ENCODE measurements around the gene ST6GALNAC3.

Gene ST6GALNAC3

DNA sequence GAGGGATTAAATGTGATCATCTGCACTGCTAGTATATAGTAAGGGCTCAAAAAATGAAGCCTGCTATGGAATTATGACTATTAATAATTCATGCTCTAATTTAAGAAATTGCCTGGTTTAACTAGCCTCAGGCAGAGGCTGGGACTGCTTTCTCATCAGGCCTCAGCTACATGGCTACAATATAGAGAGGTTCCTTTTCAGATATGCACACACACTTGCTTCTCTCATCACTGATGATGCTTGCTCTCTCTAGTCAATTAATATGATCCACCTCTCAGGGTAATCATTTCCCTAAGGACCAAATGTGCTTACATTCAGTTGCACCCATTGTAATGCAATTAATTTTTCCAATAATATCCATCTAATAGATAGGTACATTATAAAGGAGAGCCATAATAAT, 467.8 kb downstream of the ST6GALNAC3 start:
- DNase-seq = no peak

DNA sequence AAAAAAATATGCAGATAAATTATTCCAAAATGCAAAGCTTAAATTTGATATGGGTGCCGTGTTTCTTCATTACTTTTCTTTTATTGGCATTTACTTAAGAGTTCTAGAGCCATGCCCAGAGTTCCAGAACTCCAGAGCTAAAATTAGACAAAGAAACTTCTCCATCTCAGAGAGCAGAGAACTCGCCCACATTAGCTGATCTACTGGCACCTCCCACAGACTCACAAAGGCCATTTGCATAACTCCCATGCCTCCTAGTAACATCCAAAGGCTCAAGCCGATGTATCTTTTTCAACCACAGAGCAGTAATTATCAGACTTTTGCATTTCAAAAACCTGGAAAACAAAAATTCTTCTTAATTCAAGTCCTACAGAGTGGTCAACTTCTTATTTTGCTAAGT, 468.9 kb downstream of the ST6GALNAC3 start:
- no peak for DNase-seq

DNA sequence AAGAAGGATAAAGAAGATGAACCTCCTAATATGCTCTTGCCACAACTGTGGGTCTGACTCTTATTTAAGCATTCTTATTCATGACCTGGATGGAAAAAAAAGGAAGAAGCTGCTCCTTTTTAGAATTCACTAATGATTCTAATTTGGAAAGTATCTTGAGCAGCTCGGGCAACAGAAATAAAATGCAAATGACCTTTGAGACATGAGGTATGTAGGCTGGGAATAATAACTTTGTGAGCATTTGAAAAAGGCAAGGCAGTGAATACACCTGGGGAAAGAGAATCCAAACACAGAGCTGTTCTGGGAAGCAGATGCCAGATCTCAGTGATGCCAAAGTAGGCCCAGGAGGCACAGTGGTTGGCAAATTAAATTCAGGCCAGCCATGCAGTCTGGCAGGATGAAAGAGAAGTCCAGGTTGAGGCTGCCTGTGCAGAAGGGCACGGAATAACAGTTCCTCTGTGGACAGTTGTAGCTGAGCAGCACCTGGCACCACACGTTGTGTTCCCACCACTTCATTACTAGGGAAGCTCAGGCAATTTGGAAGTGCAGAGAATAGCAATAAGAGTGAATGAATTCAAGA, 471.9 kb downstream of the ST6GALNAC3 start:
- no peak for DNase-seq

DNA sequence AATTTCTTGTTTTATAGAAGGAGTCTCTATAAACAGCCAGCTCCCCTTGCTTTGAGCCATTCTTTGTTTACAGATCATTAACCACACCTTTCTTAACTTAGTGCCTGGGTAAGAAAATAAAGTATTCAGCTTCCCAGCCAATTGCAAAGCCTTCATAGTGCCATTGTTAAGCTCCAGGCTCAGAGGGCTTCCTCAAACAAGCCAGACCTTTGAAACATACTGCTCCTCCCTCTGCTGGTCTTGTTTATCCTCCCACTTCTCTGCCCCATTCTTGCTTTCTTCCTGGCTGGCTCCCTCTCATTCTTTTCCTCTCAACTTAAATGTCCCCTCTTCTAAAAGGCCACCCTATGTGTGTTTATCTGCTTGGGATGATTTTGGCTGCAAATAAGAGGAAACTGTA, 473.4 kb downstream of the ST6GALNAC3 start:
- DNase-seq = no peak

DNA sequence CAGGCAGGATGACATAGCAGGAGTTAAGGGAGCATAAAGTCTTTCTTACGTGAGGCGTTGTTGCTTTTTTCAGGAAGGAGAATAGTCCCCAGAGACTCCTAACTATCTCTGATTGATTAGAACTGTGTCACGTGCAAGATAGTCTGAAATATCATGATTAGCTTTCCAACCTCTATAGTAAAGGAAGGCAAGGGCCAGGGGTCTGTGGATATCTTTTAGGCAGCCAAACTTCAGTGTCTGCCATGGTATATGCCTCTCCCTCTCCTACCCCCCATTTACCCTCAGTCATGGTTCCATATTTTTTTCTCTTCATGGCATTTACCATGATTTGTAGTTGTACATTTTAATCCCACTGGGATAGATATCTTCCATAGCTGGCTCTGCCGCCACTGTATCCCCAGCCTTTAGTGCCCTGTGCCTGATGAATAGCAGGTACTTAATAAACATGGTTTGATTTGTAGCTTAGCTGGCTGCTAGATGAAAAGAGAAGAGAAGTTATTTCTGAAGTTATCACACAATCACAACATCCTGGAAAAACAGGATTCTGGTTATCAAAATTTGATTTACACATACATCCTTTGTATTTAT, 474.1 kb downstream of the ST6GALNAC3 start:
- DNase-seq = no peak

DNA sequence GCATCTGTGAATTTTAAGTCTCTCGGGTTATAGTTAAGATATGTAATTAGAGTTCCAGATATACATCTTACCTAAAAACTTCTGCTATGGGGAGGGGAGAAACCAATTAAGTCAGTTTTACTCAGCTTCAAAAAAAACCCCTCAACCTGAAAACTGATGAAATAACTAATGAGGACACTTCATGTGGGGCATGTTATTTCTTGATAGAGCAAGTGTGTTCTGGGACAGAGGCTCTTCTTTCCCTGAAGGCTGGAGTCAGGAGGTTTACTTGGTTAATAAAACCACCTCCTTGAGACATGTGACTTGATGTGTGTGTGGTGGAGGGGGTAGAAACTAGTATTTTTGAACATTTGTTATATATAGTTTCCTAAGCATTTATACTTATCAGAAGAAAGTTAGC, 479.7 kb downstream of the ST6GALNAC3 start:
- no peak for DNase-seq

DNA sequence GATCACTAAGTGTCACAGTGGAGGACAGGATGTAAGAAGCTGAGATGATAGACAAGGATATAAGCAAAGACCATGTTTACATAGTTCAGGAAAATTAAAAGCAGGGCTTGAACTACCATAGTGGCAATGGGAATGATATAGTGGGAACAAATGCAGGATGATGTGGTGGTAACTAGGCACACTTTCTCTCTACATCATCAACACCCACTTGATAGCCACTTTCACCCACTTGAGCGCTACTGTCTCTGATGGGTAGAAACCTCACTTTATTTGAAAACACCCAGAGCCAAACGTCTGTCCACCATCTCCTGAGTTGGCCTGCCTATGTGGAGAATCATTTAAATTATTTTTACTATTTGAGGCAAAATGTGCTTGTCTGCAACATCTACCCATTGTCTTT, 487.7 kb downstream of the ST6GALNAC3 start:
- DNase-seq = no peak

DNA sequence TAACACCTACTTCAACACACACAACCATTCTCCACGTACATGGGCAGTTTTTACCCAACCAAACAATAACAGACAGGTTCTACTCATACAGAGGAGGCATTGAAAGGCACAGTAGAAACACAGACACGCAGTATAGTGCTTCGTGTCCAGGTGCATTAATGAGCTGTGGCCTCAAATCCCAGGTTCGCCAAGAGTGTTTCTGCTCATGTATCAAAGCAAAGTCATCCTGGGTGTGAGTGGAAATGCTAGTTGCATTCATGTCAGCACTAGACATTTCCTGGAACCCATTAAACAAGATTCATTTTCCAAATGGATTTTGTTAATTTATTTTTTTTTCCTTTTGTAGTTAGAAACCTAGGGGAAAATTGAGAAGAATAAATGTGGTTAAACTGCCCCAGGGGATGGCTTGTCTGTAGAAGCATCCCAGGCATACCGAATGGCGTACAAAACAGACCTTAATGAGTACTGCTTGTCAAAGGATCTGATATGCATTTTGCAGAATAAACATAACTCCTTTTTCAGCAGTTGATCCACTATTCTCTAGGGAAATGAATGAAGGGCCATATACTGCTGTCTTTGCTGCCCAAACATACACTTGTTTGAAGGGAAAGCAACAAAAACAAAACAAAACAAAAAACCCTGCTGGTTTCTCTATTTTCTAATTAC, 494.2 kb downstream of the ST6GALNAC3 start:
- no peak for DNase-seq

DNA sequence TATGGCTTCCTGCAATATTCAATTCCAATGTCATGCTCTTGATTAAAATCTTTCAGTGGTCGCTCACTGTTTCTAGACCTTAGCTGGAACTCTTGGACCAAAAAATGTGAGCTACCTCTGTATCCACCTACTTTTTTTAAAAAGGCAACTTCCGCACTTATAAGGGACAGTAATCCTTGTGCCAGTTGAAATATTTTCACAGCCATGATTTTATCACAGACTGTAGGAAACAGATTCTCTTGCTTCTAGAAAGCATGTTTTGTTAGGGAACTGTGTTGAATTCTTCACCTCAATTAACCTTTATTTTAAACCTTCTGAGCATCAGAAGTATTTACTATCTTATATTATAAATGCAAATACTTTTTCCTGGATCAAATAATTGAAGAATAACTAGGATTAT, 496.7 kb downstream of the ST6GALNAC3 start:
- no peak for DNase-seq

DNA sequence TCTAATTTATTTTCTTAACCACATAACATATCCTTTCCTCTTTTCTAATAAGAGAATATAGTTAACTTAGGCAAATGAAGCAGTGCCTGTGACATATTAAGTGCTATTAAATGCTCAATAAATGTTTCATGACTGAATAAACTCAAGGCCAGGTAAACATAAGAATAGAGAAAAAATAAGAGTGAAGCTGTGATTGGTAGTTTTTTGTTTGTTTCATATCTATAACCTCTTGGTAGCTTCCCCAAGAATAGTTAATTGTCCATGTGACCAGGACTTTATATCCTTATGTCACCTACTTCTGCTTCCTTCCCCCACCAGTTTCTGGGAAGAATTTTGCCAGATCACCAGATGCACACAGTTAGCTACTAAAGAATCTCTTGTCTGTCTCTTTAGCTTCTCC, 497.7 kb downstream of the ST6GALNAC3 start:
- no peak for DNase-seq

DNA sequence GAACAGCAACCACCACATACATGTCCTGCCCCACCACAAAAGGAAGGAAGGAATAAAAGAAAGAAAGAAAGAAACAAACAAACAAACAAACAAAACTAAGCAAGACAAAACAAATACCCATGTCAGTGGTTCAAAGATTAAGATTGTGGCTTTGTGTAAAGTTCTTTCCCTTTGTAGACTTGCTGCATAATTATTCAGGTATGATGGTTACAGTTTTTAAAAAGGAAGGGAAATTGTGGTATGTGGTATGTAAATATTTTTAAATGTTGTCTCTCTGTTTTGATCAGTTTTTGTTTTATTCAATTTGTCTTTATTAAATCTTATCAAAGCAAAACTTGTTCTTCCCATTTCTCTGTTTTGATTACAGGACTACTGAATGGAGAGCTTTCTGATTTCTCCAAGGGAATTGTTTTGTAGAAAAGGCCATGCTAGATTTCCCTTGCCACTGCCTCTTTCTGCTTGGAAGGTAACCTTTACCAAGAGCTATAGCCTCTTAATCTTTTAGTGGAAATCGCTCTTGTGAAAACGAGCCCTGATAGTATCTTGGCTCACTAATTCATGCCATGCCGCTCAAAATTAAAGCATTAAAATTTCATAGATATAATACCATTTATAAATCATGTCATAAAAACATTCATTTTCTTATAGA, 502.5 kb downstream of the ST6GALNAC3 start:
- no peak for DNase-seq

DNA sequence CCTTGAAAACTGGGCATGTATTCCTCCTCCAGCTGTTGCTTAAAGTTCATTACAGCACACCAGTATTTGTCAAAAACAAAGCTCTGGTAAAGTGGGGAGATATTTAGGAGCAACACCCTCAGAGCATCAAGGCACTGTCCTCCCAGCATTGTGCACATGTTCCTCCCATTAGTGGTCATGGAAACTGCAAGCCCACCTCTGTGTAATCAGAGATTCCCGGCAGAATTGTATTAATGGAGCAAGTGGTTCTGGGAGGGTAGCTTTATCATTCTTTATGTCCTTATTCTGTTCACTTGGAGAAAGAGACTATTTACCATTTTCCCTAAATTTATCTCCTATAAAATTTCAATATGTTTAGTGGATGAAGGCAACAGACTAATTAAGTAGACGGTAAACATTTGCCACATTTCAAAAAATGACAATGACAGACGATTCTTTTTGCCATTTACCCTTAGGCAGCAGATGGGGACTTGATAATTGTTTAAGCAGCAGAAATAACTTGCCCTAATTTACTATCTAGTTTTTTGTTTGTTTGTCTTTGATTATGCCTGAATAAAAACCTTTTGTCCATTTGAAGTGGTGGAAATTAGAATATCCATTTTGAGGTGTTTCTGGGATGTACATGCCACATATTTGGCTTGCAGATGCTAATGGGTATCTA, 503.1 kb downstream of the ST6GALNAC3 start:
- no peak for DNase-seq

DNA sequence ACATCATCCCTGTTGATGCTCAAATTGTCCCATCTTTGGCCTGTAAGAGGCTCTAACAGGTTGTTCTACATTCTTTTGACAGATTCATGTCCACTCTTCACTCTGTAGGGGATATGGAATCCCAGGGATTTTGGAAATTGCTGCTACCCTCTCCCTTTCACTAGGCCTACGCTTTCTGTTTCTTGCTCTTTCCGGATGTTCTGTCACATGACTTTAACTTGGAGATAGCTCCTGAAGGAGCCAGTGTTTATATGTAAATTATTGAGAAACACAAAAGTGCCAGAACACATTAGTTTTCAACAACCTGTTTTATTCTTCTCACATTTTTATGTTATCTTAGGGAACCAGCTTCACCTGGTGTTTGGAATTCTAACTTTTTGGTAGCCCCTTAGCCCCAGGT, 505.7 kb downstream of the ST6GALNAC3 start:
- no peak for DNase-seq

DNA sequence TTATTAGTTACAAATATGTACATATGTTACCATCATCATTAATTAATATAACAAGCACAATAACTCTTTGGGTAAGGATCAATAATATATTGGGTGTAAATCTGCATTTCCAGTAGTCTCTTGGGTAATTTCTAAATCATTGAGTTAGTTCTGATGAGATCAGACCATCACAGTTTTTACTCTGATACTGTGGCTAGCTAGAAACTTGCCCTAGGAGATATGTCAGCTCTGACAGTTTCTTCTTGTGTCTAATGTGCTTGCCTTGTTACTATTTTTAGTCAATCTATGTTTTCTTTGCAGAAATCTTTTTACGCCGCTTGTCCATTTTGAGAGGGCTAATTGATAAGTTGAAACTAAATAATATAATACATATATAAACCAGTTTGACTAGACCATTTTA, 507.2 kb downstream of the ST6GALNAC3 start:
- no peak for DNase-seq

DNA sequence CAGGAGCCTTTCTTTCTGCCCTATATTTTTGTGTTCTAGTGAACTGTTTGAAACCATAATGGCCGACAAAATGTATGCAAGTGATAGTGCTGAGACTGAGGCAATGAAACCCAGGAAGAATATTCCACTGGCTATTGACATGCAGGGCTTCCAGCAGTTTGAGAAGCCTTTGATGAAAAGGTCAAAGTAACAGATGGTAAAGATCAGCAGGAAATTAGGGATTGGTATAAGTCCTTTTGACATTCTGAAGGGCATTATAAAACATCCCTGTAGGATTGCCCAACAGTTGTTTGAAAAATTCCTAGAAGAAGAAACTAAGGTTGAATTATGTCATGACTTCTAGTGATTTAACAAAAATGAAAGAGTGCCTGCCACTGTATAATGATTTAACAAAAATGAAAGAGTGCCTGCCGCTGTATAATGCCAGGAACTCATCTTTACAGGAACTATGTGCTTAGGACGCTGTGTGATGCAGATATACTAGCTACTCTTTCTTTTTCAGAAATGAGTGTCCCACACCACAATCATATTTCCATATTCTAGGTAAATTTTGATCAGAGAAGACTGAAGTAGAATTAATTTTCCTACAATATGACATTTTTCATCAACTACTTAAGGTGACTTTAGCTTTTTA, 508.8 kb downstream of the ST6GALNAC3 start:
- DNase-seq = no peak

DNA sequence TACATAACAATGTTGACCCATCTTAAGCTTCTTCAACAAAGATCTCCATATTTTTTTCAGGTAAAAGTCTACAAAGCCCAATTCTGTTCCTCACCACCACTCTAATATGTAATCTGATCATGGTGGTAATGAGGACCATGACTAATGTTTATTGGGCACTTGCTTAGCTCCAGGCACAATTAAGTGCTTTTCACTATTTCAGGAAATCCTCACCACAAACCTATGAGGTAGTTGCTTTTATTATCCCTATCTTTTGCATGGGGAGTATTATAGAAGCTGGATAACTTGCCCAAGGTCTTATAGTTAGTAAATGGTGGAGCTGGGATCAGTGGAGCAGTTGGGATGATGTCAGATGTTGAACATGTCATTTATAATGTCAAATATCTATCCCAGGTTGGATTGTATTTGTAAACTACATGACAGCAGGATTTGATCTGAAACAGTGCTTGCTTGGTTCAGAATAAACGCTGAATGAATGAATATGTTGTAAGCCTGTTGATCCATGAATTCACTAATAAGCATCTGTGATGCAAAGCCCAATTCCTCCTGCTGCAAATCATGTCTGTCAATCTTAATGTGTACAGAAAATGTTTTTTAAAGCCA, 509.4 kb downstream of the ST6GALNAC3 start:
- no peak for DNase-seq

DNA sequence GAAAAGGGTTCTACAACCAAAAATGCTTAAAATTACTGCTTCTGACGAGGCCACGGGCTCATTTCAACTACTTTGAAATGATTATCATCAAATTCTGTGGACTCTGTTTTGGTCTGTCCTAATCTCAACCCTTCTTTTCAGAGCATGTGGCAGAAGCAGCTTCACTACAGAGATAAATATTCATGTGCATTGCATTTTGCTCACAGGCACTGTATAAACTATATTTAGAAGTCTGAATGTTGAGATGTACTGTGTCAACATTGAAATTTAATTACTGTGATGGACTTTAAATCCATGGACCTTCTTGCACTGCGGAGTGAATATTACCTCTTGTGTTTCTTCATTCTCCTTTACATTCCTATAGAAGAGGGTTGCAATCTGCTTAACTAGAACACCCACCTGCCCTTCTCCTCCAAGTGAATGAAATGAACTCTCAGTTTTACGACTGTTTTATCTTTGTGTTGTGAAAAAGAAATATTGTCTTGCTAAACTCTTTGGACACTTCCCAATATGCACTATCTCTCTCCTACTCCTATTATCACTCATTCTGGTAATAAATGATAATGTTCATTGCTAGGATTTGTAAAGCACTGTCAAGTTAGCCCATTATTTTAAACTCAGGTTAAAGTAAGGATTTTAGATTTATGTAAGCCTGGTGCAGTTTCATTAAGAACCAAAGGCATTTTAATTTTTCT, 511.6 kb downstream of the ST6GALNAC3 start:
- DNase-seq = no peak

DNA sequence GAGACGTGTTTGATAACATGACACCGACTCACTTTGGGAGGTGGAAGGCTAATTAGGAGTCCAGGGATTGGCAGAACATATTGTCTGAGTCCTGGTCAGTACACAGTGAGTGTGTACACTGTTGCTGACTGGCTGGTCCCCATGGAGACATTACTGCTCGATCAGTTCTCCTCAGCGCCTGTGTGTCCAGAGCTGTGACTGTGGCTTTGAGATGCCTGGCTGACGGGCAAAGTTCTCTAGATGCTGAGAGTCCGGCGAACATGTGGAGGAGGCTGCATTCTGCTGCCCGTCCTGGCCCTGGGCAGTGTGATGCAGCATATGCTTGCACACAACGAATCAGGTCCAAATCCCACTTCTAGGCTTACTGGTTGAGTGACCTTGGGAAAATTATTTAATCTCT, 512.7 kb downstream of the ST6GALNAC3 start:
- no peak for DNase-seq

DNA sequence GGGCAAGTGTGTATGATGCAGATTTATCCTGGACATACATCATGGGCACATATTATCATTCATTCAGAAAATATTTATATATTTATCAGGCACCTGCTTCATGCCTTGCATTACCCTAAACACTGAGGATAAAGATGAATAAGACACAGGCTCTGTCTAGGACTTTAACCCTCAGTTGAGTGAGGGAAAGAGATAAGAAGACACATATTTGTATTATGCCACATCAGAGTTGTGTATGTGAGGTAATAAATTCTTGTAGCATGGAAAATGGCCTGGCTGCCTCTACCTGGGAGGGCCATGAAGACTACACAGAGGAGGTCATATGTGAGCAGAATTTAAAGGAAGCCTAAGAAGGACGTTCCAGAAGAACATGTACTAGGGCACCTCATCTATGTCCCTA, 516.9 kb downstream of the ST6GALNAC3 start:
- DNase-seq = no peak

DNA sequence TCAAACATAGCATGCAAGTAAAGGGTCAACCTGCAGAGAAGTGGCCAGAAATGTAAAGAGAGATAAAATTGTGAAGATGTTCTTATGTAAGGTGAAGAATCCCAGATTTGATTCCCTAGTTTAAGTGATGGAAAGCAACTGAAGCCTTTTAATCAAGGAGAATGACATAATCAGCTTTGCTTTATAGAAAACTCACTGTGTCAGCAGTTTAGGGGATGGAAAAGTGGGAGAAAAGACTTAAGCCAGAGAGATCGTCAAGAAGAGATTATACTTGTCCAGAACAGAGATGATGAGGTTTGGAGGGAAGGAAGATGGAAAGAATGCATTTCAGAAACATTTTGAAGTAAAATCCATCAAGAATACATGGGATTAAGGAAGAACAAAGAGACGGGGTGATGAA, 517.4 kb downstream of the ST6GALNAC3 start:
- DNase-seq = no peak

DNA sequence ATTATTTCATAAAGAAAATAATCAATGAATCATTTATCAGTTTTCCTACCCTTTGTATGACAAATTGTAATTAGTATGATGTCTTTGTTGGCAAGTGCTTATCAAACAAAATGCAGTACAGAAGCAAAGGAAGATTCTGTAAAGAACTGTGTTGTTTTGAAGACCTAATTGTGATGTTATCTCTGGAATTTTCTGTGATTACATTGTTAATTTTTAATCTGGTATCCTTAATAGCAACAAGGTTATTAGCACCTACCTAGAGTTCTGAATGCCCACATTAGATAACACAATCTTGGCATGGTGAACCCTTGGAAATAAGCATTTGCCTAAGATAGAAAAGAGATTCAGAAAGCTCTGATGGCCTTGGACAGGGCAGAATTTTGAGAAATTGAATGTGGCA, 518.6 kb downstream of the ST6GALNAC3 start:
- no peak for DNase-seq

DNA sequence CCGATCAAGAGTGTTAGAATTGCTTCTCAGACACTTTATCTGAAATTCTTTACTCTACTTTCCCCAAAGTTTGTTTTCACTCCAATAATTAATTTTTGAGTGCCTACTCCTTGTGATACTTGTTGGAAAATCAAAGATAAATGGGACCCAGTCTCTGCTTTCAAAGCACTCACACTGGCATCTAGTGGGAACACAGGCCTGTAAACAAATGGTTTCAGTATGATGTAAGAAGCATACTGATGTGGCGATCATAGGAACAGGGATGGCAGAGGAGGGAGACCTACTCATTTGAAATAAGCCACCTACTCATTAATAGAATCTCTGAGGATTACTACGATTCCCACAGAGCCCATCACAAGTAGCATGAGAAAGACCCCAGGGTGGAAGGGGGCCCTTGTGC, 519.1 kb downstream of the ST6GALNAC3 start:
- DNase-seq = no peak

Measured in NCI-H2029 (cell line).